Measurements from ENCODE around the gene SLIT1.

DNA sequence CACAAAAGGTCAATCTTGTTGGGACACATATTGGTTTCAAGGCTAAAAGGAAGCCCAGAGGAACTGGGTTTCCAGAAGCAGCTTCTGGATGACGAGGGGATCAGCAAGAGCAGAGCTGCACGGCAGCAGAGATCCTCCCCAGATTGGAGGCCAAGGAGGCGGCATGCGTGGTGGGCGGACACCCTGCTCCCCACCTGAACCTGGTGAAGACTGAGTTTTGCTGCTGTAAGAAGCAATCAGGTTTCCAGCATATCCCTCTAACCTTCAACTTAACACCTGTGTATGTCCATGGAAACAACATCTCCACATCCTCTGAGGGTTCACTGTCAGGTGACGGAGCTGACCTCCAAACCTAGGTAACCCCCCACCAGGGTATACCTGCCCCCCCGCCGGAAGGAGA lies 35.1 kb downstream of the SLIT1 start:
- TF ChIP-seq, protein P1, sequence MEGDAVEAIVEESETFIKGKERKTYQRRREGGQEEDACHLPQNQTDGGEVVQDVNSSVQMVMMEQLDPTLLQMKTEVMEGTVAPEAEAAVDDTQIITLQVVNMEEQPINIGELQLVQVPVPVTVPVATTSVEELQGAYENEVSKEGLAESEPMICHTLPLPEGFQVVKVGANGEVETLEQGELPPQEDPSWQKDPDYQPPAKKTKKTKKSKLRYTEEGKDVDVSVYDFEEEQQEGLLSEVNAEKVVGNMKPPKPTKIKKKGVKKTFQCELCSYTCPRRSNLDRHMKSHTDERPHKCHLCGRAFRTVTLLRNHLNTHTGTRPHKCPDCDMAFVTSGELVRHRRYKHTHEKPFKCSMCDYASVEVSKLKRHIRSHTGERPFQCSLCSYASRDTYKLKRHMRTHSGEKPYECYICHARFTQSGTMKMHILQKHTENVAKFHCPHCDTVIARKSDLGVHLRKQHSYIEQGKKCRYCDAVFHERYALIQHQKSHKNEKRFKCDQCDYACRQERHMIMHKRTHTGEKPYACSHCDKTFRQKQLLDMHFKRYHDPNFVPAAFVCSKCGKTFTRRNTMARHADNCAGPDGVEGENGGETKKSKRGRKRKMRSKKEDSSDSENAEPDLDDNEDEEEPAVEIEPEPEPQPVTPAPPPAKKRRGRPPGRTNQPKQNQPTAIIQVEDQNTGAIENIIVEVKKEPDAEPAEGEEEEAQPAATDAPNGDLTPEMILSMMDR (conservative IDR thresholded peaks at IDR 0.05; ENCODE audit: low read length) = no peak
- no peak for TF ChIP-seq EZH2phosphoT487 (IDR thresholded peaks at IDR 0.05; ENCODE audit: borderline replicate concordance, low read depth, low read length)
